Right lobe of liver (tissue), 4 donors: ENCODE data around the gene KAT6B.

Source experiments
- POLR2A ChIP-seq: fragments of 450-650 bp; IDR thresholded peaks from one replicate; pipeline ENCODE4 v1.6.1; 2017; ENCODE audit warnings: antibody characterized with exemption, mild to moderate bottlenecking
- TF ChIP-seq, protein P1 (sequence below), 4 donors: fragments of 200-600 bp in 3 of 4; fragments of 450-650 bp in 1 of 4; IDR thresholded peaks; one replicate each; pipeline versions ENCODE4 v1.5.1 to v1.8.0; 2016 to 2022; ENCODE audit warnings: antibody characterized with exemption in 4 of 4, mild to moderate bottlenecking in 2 of 4
- donor health status: DM: no; HTN: no; CAD: no.
- donor health status: DM: no; HTN: no; CAD: no.
- donor health status: DM: no; HTN: yes; CAD: no.

DNA sequence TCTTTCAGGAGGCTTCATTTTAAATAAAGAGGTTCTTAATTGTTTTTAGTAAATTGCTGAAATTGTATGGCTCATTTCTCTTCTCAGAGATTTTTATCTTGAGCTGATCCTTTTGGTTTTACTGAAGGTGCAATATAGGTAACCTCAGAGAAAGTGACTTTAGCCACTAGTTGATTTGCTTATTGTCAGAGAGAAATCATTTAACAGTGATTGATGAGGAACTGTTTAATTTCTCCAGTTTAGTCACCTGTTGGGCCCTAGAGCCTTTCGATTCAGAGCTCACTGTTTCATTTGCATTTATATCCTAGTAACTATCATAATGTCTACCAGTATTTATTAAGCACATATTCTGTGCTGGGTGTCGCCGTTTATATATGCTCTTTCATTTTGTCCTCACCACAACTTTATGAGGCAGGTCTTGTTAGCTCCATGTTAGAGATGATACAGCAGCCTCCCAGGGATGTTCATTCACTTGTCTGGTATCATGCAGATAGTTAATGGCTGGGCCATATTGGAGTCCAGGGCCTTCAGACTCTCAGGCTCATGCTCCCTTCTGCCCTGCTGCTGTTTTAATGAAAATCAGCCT is 42.1 kb downstream of the KAT6B start:
- TF ChIP-seq, protein P1, sequence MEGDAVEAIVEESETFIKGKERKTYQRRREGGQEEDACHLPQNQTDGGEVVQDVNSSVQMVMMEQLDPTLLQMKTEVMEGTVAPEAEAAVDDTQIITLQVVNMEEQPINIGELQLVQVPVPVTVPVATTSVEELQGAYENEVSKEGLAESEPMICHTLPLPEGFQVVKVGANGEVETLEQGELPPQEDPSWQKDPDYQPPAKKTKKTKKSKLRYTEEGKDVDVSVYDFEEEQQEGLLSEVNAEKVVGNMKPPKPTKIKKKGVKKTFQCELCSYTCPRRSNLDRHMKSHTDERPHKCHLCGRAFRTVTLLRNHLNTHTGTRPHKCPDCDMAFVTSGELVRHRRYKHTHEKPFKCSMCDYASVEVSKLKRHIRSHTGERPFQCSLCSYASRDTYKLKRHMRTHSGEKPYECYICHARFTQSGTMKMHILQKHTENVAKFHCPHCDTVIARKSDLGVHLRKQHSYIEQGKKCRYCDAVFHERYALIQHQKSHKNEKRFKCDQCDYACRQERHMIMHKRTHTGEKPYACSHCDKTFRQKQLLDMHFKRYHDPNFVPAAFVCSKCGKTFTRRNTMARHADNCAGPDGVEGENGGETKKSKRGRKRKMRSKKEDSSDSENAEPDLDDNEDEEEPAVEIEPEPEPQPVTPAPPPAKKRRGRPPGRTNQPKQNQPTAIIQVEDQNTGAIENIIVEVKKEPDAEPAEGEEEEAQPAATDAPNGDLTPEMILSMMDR (IDR thresholded peaks at IDR 0.05), result no peak
- TF ChIP-seq POLR2A, result no peak
